Suppressor macrophage treated with lipopolysaccharide for 1 hour (primary cell): ENCODE data around the gene RTCA.
"Not testable (repeated sequence)": the region's sequence is repeated elsewhere in the genome, so short reads cannot be mapped to it uniquely, and the experiment has no call there.

ENCODE experiments used
- DNase-seq, 3 donors: peaks; one replicate each; pipeline ENCODE4 v3.0.0-alpha.2; 2020 to 2022

Gene RTCA

DNA sequence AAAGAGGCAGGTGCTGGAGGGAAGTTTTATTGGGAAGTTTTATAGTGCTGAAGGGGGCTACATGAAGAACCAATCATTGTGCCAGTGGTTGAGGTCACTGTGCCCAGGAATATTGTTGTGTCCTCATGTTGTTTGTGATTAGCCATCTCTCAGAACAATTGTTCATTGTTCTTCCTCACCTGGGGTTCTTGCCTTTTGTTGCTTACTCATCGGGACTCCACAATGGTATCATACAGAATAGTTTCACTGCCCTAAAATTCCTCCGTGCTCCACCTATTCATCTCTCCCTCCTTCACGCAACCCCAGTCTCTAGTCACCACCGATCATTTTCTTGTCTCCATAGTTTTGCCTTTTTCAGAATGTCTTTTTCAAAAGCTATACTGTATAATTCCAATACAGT lies 47.4 kb downstream of the RTCA start:
- DNase-seq = no peak

DNA sequence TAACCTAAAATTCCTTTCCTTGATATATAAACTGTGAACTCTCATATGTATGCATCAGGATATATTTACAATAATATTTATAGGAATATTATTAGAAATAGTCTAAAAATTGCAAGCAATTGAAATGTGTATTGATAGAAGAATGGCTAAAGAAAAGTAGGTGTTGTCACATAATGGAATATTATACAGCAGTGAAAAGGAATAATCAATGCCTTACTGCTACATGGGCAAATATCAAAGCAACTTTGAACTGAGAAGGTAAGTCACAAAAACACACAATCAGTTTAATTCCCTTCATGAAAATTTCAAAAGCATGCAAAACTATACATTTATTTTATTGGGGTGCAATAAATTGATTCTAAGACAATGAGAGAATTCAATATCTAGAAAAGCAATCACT lies 50.6 kb downstream of the RTCA start:
- no peak for DNase-seq

DNA sequence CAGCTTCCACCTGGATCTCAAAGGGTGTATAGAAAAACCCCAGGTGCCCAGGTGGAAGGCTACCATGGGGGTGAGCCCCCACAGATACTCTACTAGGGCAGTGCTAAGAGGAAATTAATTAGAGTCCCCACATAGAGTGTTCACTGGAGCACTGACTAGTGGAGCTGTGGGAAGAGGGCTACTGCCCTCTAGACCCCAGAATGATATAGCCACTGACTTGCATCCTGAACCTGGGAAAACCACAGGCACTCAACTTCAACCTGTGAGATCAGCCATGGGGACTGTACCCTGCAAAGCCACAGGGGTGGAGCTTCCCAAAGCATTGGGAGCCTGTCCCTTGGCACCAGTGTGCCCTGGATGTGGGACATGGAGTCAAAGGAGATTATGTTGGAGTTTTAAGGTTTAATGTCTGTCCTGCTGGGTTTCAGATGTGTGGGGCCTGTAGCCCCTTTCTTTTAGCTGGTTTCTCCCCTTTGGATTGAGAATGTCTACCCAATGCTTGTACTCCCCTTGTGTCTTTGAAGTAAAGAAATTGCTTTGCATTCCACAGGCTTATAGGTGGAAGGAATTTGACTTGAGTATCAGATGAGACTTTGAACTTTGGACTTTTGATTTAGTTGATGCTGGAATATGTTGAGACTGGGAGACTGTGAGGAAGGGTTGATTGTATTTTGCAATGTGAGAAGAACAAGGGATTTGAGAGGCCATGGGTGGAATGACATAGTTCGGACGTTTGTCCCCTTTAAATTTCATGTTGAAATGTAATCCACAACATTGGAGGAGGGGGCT lies 54.5 kb downstream of the RTCA start:
- no peak for DNase-seq

DNA sequence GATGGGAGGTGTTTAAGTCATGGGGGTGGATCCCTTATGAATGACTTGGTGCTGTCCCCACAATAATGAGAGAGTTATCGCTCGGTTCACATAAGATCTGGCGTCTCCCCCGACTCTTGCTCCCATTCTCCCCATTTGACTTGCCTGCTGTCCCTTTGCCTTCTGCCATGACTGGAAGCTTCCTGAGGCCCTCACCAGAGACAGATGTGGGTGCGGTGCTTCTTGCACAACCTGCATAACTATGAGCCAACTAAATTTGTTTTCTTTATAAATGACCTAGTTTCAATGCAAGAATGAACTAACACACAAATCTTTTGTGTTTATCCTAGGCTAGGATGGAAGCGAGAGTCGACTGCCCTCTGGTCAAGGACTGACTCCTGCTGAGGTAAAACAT lies 55.1 kb downstream of the RTCA start:
- no peak for DNase-seq

DNA sequence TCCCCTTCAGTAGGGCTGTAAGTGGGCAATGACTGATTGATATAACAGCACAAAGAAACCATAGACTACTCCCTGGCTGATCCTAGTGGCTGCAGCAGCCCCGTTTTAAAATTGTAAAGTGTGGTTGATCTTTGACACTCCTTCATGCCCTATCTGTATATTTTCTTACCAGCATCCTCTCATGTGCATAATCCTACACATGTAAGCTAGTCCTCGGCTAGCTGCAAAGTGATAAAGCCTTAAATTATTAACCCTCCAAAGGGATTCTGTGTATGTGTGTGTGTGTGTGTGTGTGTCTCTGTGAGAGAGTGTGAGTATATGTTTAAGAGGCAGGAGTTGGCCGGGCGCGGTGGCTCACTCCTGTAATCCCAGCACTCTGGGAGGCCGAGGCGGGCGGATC lies 55.5 kb downstream of the RTCA start:
- DNase-seq = no peak

DNA sequence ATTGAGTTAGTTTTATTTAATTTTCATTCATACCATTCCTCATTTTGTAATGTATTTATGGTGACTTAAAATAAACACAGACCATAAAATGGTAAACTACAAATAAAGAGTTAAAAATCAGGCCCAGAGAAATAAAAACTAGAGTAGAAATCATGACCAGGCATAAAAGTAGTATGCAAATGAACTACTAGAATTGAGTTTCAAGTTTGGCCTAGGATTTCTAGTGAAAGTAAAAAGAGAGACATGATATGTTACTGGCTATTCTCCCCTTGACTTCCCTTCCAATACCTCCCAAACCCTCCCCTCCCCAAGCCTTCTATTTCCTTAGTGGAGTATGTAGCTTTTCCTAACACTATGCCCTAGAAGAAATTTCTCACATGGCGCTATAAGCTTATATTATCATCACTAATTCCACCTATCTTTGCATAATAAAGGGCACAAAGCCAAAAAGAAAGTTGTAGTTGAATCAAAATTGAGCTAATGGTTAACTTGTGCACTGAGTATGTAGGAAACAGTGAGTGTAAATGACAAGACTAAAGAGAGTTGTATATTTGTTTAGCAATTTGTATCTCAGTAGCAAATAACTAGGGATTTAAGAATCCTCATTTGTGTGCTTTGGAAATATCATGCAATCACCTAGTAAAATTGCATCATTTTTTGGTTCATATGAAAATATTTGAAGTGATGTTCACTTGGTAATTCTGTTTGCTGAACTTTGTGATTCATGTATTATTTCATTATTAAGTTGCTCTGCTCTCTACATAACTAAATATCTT lies 56.6 kb downstream of the RTCA start:
- no peak for DNase-seq

DNA sequence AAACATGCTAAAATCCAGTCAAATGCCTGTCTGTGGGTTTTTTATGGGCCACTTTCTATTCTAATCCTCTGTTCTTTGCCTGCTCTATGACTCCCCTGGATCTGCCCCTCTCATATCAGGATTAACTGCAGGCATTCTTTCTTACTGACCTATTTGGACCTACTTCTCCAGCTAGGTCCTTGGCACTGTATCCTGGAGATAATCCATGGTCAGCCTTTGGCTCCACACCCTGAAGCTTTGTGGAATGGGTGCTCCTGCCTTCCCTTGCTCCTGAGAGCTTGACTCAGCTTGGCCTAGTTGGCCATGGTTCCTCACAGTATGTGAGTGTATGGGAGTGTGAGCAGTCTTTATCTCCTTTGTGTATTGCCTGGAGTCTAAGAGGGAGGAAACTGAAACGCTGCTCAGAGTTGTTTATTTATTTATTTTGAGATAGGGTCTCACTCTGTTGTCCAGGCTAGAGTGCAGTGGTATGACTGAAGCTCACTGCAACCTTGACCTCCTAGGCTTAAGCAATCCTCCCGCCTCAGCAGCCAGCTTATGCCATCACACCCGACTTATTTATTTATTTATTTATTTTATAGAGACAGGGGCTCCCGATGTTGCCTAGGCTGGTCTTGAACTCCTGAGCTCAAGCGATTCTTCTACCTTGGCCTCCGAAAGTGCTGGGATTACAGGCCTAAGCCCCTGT lies 57.5 kb downstream of the RTCA start:
- no peak for DNase-seq

DNA sequence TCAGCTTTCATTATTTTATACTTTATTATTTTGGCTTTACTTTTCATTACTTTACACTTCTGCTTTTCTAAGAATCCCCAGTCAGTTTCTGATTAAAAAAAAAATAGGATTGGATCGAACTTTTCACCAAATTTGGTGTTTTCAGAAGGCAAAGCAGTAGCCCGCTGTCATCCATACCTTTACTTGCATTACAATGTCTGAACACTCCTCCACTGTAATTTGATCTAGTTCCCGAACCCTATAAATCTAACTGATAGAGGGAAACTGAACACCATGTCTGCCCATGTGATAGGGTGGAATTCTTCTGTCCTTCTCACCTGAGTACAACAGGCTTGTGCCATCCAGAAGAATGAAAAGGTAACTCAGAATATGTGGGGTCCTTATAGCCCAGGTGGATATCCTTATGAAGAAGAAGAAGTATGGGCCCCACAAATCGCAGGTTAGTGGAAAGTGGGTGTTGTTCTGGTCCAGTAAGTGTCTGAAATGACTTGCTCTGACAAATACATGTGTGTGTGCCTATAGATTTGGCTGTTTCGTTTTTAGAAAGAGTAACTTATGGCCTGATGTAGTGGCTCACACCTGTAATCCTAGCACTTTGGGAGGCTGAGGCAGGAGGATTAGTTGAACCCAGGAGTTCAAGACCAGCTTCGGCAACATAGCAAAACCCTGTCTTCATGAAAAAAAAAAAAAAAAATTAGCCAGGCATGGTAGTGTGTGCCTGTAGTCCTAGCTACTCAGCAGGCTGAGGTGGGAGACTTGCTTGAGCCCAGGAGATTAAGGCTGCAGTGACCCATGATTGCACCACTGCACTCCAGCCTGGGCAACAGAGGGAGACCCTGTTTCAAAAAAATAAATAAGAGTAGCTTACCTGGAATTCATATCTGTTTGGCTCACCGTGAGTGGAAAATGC lies 59.7 kb downstream of the RTCA start:
- DNase-seq = no peak

DNA sequence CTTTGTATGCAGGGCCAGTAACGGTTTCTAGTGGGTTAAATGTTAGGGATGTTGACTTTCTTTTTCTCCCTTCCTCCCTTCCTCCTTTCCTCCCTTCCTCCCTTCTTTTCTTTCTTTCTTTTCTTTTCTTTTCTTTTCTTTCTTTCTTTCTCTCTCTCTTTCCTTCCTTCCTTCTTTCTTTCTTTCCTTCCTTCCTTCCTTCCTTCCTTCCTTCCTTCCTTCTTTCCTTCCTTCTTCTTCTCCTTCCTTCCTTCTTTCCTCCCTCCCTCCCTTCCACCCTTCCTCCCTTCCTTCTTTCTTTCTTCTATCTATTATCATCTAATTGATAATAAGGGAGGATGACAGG lies 60.3 kb downstream of the RTCA start:
- DNase-seq = not testable (repeated sequence)

DNA sequence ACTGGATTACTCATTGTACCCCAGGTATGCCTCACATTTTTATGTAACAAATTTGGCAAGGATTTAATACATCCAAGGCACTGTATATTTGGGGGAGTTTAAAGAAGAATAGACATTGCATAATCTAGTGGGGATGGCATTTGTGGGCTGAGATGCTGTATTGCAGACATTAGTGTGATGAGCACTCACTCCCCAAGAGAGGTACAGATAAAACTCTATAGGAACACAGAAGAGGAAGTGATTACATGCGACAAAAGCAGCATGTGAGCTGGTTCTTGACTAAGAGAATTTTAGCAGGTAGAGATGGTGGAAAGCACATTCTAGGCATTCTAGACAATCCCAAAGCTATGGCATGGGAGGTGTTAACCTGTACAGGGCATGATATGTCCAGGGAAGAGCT lies 62.1 kb downstream of the RTCA start:
- DNase-seq = peak in 1 of 3 donors; percentile 16

DNA sequence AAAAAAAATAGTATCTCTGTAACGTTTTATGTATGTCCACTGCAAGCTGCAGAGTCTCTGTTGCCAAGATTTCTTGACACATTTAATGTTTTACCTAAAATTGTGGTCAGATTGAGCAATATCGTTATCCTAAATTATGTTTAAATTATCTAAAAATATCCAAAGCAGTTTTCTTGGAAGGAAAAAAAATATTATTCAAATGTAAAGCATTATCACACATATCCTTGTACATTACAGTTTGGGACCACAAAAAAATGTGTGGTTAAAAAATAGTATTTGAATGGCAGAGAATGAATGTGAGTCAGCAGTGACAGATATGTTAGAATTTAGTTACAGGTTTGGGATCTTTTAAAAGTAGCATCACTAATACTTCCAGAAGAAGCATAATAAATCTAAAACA lies 65.1 kb downstream of the RTCA start:
- DNase-seq = not testable (repeated sequence)

DNA sequence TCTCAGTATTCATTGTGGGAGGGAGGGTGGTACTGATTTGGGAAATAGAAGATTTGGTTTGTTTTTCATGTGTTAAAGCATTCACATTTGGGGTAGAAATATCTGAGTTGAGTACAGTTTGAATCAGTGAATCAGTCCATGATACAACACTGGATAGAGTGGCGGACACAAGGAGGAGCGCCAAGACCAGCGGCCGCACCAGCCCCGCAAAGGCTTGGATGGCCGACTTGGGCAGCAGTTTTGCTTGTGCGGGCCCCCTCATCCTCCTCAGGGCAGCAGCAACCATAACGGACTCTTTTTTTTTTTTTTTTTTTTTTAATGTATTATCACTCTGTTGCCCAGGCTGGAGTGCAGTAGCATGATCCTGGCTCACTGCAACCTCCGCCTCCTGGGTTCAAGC lies 66.3 kb downstream of the RTCA start:
- DNase-seq = no peak

DNA sequence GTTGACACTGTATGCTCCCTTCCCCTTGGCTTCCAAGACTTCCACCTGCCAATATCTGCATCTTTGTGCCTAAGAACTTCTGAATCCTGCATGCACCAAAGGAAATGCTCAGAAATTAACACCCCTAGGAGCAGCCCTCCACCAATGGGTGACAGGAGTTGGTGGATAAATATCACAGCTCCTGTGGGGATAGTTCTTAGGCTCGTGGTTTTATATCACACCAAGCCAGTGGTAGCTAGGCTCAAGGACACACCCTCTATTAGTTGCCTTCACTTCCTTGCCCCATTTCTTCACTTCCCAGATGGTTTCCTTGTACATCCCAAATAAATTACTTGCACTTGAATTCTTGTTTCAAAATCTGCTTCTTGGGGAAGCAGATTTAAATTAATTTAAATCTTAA lies 69.4 kb downstream of the RTCA start:
- DNase-seq = no peak

DNA sequence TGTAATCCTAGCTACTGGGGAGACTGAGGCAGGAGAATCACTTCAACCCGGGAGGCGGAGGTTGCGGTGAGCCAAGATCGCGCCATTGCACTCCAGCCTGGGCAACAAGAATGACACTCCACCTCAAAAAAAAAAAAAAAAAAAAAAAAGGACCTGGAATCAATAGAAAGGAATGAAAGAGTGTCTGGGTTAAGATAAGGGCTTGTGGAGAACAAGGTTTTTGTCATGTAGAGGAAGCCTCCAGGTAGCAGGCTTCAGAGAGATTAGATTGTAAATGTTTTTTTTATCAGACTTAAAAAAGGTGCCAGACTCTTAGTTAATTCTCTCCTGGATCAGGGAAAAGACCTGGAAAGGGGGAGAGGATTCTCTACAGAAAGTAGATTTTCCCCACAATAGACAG lies 71.9 kb downstream of the RTCA start:
- DNase-seq = not testable (repeated sequence)

DNA sequence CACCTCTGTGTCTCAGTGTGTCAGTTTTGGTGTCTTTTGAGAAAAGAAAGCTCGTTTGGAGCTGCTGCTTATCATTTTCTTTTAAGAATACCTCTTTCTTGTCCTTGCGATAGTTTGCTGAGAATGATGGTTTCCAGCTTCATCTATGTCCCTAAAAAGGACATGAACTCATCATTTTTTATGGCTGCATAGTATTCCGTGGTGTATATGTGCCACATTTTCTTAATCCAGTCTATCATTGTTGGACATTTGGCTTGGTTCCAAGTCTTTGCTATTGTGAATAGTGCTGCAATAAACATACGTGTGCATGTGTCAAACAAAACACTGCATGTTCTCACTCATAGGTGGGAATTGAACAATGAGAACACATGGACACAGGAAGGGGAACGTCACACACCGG lies 73.7 kb downstream of the RTCA start:
- not testable (repeated sequence) for DNase-seq

DNA sequence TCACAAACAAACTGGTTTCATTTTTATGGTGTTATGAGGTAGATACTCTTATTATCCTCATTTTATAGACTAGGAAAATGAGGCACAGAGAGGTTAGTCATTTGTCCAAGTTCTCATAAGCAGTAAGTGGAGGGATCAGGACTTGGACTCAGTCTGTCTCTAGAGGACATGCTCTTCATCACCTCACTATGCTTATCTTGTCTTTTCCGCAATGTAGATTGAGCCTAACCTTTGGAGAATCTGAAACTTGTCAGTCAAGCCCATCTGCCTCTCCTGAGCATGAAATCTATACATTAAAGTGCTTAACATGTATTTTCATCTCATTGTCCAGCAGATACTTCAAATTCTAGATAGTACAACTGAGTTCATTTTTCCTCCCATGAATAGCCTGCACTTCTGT lies 74.5 kb downstream of the RTCA start:
- DNase-seq = no peak

DNA sequence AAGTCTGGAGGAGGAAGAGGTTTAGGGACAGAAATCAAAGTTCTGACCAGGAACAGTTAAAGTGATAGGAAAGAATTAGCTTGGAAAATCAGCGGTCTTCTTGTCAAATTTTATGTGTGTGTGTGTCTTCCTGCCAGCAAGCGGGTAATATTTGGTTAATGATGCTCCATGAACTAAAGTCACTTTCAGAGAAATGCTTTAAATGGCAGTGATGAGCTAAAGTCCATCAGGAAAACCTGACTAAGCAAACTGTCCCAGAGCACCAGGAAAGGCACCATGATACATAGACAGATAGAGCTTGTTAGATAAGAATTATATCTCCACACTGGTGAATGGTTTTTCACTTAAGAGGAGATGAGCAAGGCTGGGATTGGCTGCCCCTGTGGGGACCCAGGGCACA lies 76.3 kb downstream of the RTCA start:
- no peak for DNase-seq
